GM23338 (cell line): ENCODE data around the gene BRAF. TPM values are rescaled to one million over a fixed set of nuclear protein-coding genes. Genes with fewer than 3 reads are reported as not detected.

Experiments
- ATAC-seq: fragments of 200-7000 bp; cut with Tn5 transposase; 3 replicates; pipeline ENCODE4 v1.9.1; 2020
- DNase-seq: peaks from one replicate; pipeline ENCODE4 v3.0.0-alpha.2; 2015; ENCODE audit warnings: low spot score
- H2AFZ ChIP-seq: fragments of 200-600 bp; sonication (generic); 2 replicates; pipeline ENCODE4 v1.8.0; 2016; ENCODE audit warnings: antibody characterized with exemption, mild to moderate bottlenecking, moderate library complexity
- H3F3A ChIP-seq: fragments of 200-600 bp; sonication (generic); replicated peaks from 2 replicates; pipeline ENCODE4 v1.8.0; 2017; ENCODE audit warnings: antibody characterized with exemption, mixed run types, low read depth
- H3K27ac ChIP-seq: fragments of 200-600 bp; sonication (generic); 2 replicates; pipeline ENCODE4 v1.6.1; 2016; ENCODE audit warnings: low read depth
- H3K27me3 ChIP-seq: fragments of 200-600 bp; sonication (generic); 2 replicates; pipeline ENCODE4 v1.8.0; 2016; ENCODE audit warnings: mild to moderate bottlenecking, mixed run types, moderate library complexity; ENCODE audit not compliant: insufficient read depth
- H3K36me3 ChIP-seq: fragments of 200-600 bp; sonication (generic); 2 replicates; pipeline ENCODE4 v1.8.0; 2016; ENCODE audit warnings: mild to moderate bottlenecking; ENCODE audit not compliant: insufficient read depth
- H3K4me1 ChIP-seq: fragments of 200-600 bp; sonication (generic); 2 replicates; pipeline ENCODE4 v1.8.0; 2016; ENCODE audit warnings: mild to moderate bottlenecking, moderate library complexity; ENCODE audit not compliant: insufficient read depth
- H3K4me2 ChIP-seq: fragments of 200-600 bp; sonication (generic); 2 replicates; pipeline ENCODE4 v1.7.1; 2017; ENCODE audit warnings: mixed run types
- H3K4me3 ChIP-seq: fragments of 200-600 bp; sonication (generic); 2 replicates; pipeline ENCODE4 v1.6.1; 2016; ENCODE audit warnings: mixed run types
- H3K79me2 ChIP-seq: fragments of 200-600 bp; sonication (generic); replicated peaks from 2 replicates; pipeline ENCODE4 v1.8.0; 2017; ENCODE audit warnings: mild to moderate bottlenecking; ENCODE audit not compliant: insufficient read depth
- H3K9me2 ChIP-seq: fragments of 200-600 bp; sonication (generic); 2 replicates; pipeline ENCODE4 v1.8.0; 2017; ENCODE audit not compliant: insufficient read depth
- H4K20me1 ChIP-seq: fragments of 200-600 bp; sonication (generic); replicated peaks from 2 replicates; pipeline ENCODE4 v1.8.0; 2017; ENCODE audit warnings: mild to moderate bottlenecking; ENCODE audit not compliant: insufficient read depth
- H3K27ac Mint-ChIP-seq: 2 replicates; pipeline ENCODE4 v1.8.0; 2020; ENCODE audit warnings: inconsistent platforms, mild to moderate bottlenecking, moderate library complexity, mixed read lengths
- H3K27me3 Mint-ChIP-seq: 3 replicates; pipeline ENCODE4 v1.8.0; 2022; ENCODE audit warnings: low read depth, mild to moderate bottlenecking, moderate library complexity, mixed read lengths, inconsistent platforms; ENCODE audit not compliant: insufficient read depth, poor library complexity
- H3K36me3 Mint-ChIP-seq: 3 replicates; pipeline ENCODE4 v1.8.0; 2021; ENCODE audit warnings: low read depth, mild to moderate bottlenecking, inconsistent platforms, moderate library complexity, mixed read lengths
- H3K4me1 Mint-ChIP-seq: 3 replicates; pipeline ENCODE4 v1.8.0; 2020; ENCODE audit warnings: mild to moderate bottlenecking, inconsistent platforms, mixed read lengths
- H3K4me3 Mint-ChIP-seq: 3 replicates; pipeline ENCODE4 v1.8.0; 2021; ENCODE audit warnings: moderate library complexity, mild to moderate bottlenecking, inconsistent platforms, mixed read lengths
- H3K9me3 Mint-ChIP-seq: 3 replicates; pipeline ENCODE4 v1.8.0; 2020; ENCODE audit warnings: moderate library complexity, mild to moderate bottlenecking, inconsistent platforms, mixed read lengths
- EZH2phosphoT487 ChIP-seq: fragments of 200-600 bp; sonication (generic); IDR thresholded peaks from one replicate; pipeline ENCODE4 v1.8.1; 2018; ENCODE audit warnings: antibody characterized with exemption; ENCODE audit not compliant: unreplicated experiment
- JUNB ChIP-seq: IDR thresholded peaks from one replicate; pipeline ENCODE4 v1.6.1; 2016; ENCODE audit warnings: antibody characterized with exemption; ENCODE audit not compliant: unreplicated experiment
- POLR2AphosphoS5 ChIP-seq: IDR thresholded peaks from 2 replicates; pipeline ENCODE4 v1.6.1; 2016; ENCODE audit warnings: antibody characterized with exemption, low read depth
- ZNF114 ChIP-seq: fragments of 250-450 bp; sonication (Bioruptor Pico); IDR thresholded peaks from 2 replicates; pipeline ENCODE4 v1.5.0; 2020; ENCODE audit warnings: mild to moderate bottlenecking, moderate library complexity
- polyA plus RNA-seq: library from polyadenylated mRNA; unstranded; fragments of >200 nt; fragmentation: Nextera tagmentation; extraction: Ambion mirVana; gene quantifications from 2 replicates; pipeline ENCODE4 v1.2.1, GENCODE V29; 2016
- total RNA-seq: library from RNA; depleted of rRNA; stranded (reverse); fragments of >200 nt; shearing (Covaris generic); gene quantifications from 2 replicates; pipeline ENCODE4 v1.2.3, GENCODE V29; 2014
- TF ChIP-seq, protein P1 (sequence below): fragments of 250-450 bp; sonication (Bioruptor Pico); IDR thresholded peaks from 2 replicates; pipeline ENCODE4 v1.5.0; 2020; ENCODE audit warnings: mild to moderate bottlenecking, moderate library complexity
- TF ChIP-seq, protein P2 (sequence below), 2 experiments: fragments of 200-600 bp in 1 of 2; sonication (generic) in 1 of 2; conservative IDR thresholded peaks; 2 replicates each; pipeline versions ENCODE4 v1.5.1 to v1.6.1; 2016 to 2017; ENCODE audit warnings: antibody characterized with exemption in 2 of 2, low read depth in 2 of 2, mild to moderate bottlenecking in 2 of 2, moderate library complexity in 1 of 2

Gene BRAF
- total and polyA plus RNA-seq, 2 experiments from 2014 or later: 14.6 to 36.8 TPM

DNA sequence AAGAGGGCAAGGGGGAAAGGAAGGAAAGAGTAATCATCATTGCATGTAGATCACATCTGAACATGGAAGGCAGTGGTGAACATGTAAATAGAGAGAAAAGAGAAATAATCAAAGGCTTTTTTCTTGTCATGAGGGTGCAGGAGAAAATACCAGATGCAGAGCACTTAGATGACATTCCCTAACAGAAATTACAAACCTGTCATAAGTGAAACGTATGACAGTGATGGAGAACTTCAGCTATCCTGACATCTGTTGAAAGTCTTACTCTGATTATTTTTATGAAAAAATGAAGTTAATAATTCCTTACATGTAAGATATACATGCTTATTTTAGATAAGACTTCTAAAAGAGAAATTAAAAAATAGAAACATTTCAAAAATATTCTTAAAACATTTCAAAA lies 54.7 kb downstream of the BRAF start:
- TF ChIP-seq, protein P1, sequence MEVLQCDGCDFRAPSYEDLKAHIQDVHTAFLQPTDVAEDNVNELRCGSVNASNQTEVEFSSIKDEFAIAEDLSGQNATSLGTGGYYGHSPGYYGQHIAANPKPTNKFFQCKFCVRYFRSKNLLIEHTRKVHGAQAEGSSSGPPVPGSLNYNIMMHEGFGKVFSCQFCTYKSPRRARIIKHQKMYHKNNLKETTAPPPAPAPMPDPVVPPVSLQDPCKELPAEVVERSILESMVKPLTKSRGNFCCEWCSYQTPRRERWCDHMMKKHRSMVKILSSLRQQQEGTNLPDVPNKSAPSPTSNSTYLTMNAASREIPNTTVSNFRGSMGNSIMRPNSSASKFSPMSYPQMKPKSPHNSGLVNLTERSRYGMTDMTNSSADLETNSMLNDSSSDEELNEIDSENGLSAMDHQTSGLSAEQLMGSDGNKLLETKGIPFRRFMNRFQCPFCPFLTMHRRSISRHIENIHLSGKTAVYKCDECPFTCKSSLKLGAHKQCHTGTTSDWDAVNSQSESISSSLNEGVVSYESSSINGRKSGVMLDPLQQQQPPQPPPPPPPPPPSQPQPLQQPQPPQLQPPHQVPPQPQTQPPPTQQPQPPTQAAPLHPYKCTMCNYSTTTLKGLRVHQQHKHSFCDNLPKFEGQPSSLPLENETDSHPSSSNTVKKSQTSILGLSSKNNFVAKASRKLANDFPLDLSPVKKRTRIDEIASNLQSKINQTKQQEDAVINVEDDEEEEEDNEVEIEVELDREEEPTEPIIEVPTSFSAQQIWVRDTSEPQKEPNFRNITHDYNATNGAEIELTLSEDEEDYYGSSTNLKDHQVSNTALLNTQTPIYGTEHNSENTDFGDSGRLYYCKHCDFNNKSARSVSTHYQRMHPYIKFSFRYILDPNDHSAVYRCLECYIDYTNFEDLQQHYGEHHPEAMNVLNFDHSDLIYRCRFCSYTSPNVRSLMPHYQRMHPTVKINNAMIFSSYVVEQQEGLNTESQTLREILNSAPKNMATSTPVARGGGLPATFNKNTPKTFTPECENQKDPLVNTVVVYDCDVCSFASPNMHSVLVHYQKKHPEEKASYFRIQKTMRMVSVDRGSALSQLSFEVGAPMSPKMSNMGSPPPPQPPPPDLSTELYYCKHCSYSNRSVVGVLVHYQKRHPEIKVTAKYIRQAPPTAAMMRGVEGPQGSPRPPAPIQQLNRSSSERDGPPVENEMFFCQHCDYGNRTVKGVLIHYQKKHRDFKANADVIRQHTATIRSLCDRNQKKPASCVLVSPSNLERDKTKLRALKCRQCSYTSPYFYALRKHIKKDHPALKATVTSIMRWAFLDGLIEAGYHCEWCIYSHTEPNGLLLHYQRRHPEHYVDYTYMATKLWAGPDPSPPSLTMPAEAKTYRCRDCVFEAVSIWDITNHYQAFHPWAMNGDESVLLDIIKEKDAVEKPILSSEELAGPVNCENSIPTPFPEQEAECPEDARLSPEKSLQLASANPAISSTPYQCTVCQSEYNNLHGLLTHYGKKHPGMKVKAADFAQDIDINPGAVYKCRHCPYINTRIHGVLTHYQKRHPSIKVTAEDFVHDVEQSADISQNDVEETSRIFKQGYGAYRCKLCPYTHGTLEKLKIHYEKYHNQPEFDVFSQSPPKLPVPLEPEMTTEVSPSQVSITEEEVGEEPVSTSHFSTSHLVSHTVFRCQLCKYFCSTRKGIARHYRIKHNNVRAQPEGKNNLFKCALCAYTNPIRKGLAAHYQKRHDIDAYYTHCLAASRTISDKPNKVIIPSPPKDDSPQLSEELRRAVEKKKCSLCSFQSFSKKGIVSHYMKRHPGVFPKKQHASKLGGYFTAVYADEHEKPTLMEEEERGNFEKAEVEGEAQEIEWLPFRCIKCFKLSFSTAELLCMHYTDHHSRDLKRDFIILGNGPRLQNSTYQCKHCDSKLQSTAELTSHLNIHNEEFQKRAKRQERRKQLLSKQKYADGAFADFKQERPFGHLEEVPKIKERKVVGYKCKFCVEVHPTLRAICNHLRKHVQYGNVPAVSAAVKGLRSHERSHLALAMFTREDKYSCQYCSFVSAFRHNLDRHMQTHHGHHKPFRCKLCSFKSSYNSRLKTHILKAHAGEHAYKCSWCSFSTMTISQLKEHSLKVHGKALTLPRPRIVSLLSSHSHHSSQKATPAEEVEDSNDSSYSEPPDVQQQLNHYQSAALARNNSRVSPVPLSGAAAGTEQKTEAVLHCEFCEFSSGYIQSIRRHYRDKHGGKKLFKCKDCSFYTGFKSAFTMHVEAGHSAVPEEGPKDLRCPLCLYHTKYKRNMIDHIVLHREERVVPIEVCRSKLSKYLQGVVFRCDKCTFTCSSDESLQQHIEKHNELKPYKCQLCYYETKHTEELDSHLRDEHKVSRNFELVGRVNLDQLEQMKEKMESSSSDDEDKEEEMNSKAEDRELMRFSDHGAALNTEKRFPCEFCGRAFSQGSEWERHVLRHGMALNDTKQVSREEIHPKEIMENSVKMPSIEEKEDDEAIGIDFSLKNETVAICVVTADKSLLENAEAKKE (CRISPR knock-in tag): no peak
- TF ChIP-seq POLR2AphosphoS5 (no peak), ZNF114 (CRISPR knock-in tag) (no peak), EZH2phosphoT487 (no peak), JUNB (no peak)
- TF ChIP-seq, protein P2, sequence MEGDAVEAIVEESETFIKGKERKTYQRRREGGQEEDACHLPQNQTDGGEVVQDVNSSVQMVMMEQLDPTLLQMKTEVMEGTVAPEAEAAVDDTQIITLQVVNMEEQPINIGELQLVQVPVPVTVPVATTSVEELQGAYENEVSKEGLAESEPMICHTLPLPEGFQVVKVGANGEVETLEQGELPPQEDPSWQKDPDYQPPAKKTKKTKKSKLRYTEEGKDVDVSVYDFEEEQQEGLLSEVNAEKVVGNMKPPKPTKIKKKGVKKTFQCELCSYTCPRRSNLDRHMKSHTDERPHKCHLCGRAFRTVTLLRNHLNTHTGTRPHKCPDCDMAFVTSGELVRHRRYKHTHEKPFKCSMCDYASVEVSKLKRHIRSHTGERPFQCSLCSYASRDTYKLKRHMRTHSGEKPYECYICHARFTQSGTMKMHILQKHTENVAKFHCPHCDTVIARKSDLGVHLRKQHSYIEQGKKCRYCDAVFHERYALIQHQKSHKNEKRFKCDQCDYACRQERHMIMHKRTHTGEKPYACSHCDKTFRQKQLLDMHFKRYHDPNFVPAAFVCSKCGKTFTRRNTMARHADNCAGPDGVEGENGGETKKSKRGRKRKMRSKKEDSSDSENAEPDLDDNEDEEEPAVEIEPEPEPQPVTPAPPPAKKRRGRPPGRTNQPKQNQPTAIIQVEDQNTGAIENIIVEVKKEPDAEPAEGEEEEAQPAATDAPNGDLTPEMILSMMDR (conservative IDR thresholded peaks at IDR 0.05; ENCODE audit: low read depth in 2 of 2): no peak
- Histone ChIP-seq H3K9me2 (no peaks in the 10 kb centered on the region), H3K27ac (no peak overlapping the region), H3K27me3 (no peaks in the 10 kb centered on the region), H3F3A (no peaks in the 10 kb centered on the region), H3K4me3 (no peak overlapping the region), H3K4me2 (no peak overlapping the region), H2AFZ (no peak overlapping the region), H3K36me3 (no peaks in the 10 kb centered on the region), H3K4me1 (peaks cover 3% of the 10 kb centered on the region; the same call in 1 of the 2 replicates), H4K20me1 (peaks cover 7% of the 10 kb centered on the region; the same call in 1 of the 2 replicates), H3K79me2 (peaks cover 94% of the 10 kb centered on the region)
- no peak for ATAC-seq
- Mint-ChIP-seq H3K27me3 (no peaks in the 10 kb centered on the region), H3K4me3 (no peak overlapping the region), H3K9me3 (no peaks in the 10 kb centered on the region; the same call in 2 of the 3 replicates), H3K4me1 (peaks cover 14% of the 10 kb centered on the region; the same call in 2 of the 3 replicates), H3K36me3 (no peaks in the 10 kb centered on the region), H3K27ac (no peak overlapping the region)
- DNase-seq: no peak
